IPS DF 6.9 (cell line): ENCODE measurements around the gene CARD16.
"Not testable (repeated sequence)": the region's sequence is repeated elsewhere in the genome, so short reads cannot be mapped to it uniquely, and the experiment has no call there.

Source experiments
- DNase-seq: peaks from one replicate; pipeline ENCODE4 v3.0.0-alpha.2; 2013; ENCODE audit warnings: low read depth, low spot score
- H3K27ac ChIP-seq: one replicate; pipeline ENCODE4 v1.5.1; 2013; ENCODE audit warnings: low read length, control low read depth
- H3K27me3 ChIP-seq: 2 replicates; pipeline ENCODE4 v1.6.1; 2013; ENCODE audit warnings: mild to moderate bottlenecking, low read length; ENCODE audit not compliant: control insufficient read depth, insufficient read depth
- H3K36me3 ChIP-seq: 2 replicates; pipeline ENCODE4 v1.6.1; 2013; ENCODE audit warnings: low read length; ENCODE audit not compliant: control insufficient read depth, insufficient read depth
- H3K4me1 ChIP-seq: 2 replicates; pipeline ENCODE4 v1.6.1; 2013; ENCODE audit warnings: low read length; ENCODE audit not compliant: control insufficient read depth, insufficient read depth
- H3K4me3 ChIP-seq: 2 replicates; pipeline ENCODE4 v1.5.1; 2013; ENCODE audit warnings: mild to moderate bottlenecking, low read length
- H3K9me3 ChIP-seq: 2 replicates; pipeline ENCODE4 v1.6.1; 2013; ENCODE audit warnings: low read length, inconsistent platforms; ENCODE audit not compliant: control insufficient read depth, insufficient read depth
- WGBS: extraction: QIAGEN DNeasy Blood & Tissue Kit; methylation state at CpG from one replicate; pipeline ENCODE4 v1.1.7; 2013; ENCODE audit warnings: mixed read lengths, missing lambda C conversion rate; ENCODE audit not compliant: insufficient read length, insufficient coverage; 5-methylcytosine and 5-hydroxymethylcytosine counted together

CARD16 gene

DNA sequence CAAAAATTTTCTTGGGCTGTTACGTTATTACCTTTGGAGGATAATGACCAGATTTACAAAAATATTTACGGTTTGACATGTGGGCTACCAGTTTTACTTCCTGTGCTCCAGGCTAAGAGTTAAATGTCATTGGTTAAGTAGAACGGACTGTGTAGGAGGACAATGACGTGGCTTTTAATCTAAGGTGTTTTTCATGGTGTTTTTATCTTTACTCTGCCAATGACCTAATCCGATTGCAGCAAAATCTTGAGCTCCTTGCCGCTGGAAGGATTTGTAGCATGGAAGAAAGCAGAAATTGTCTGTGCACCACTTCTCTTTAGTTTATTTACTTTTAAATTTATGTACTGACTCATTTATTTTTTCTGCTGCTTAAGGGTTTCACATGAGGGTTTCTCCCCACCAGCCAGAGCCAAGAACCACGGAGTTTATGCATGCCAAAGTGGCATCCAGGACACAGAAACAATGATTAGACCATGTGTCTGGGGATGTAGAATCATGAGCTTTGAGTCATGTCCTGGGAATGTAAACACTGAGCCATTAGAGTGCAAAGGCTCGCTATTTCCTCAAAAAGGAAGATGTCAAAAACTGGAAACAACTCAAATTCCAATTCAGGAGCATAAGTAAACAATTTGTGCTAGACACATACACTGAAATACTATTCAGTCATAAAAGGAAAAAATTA lies 1.9 kb upstream of the CARD16 start:
- WGBS: no CpG with 5 or more reads among the region's 8 CpGs
- DNase-seq: no peak
- Histone ChIP-seq H3K36me3 (no peaks in the 10 kb centered on the region), H3K27ac (no peak overlapping the region), H3K27me3 (no peaks in the 10 kb centered on the region), H3K4me1 (no peaks in the 10 kb centered on the region), H3K9me3 (no peaks in the 10 kb centered on the region), H3K4me3 (no peak overlapping the region)

DNA sequence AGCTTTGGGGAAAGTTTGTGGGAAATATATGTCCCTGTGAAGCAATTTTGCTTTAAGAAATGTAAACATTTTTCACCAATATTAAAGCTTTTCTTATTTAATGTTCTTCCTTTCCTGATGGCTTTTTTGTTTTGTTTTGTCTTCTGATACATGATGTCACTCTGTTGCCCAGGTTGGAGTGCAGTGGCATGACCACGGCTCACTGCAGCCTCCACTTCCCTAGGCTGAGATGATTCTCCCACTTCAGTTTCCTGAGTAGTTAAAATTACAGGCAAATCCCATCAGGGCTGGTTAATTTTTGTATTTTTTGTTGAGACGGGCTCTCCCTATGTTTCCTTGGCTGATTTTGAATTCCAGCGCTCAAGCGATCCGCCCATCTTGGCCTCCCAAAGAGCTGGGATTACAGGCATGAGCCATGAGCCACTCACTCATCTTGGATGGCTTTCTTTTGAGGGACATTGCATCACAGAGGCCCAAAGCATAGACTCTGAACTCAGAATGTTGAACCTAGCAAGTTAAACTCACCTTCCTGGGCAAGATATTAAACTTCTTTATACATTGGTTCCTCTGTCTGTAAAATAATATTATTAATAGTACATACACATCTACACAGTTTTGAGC lies 651 bp upstream of the CARD16 start:
- no peak overlapping the region for H3K4me3 ChIP-seq
- no peaks in the 10 kb centered on the region for H3K36me3 ChIP-seq
- no peaks in the 10 kb centered on the region for H3K27me3 ChIP-seq
- no peaks in the 10 kb centered on the region for H3K4me1 ChIP-seq
- WGBS: no CpG with 5 or more reads among the region's 5 CpGs
- H3K9me3 ChIP-seq: no peaks in the 10 kb centered on the region
- no peak for DNase-seq
- no peak overlapping the region for H3K27ac ChIP-seq

GRCh38 chr11:105042178-105042577 lies 3.0 kb downstream of the CARD16 start:
- no peak for DNase-seq
- no peak overlapping the region for H3K27ac ChIP-seq
- H3K4me3 ChIP-seq: no peak overlapping the region
- H3K27me3 ChIP-seq: no peaks in the 10 kb centered on the region
- H3K4me1 ChIP-seq: no peaks in the 10 kb centered on the region
- no peaks in the 10 kb centered on the region for H3K36me3 ChIP-seq
- no peaks in the 10 kb centered on the region for H3K9me3 ChIP-seq
- WGBS: no CpG with 5 or more reads among the region's 3 CpGs

DNA sequence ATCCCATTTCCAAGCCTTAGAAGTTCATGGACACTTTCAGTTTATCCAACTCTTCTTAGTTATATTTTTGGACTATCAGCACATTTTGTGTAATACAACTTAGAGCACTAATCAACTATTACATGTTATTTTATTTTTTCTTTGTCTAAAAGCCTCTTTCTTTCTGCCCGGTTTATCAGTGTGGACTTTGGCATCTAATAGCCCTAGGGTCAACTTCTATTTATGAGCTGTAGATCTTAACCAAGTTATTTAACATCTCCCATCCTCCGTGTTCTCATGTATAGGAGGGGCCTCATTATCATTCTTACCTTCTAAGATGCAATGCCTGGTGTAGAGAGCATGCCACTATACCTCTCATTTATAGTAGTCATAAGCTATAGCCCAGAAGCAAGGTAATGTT lies 4.4 kb downstream of the CARD16 start:
- H3K27ac ChIP-seq: no peak overlapping the region
- DNase-seq: no peak
- WGBS: no CpG with 5 or more reads among the region's 2 CpGs
- H3K4me1 ChIP-seq: no peaks in the 10 kb centered on the region
- no peaks in the 10 kb centered on the region for H3K27me3 ChIP-seq
- H3K4me3 ChIP-seq: no peak overlapping the region
- no peaks in the 10 kb centered on the region for H3K9me3 ChIP-seq
- no peaks in the 10 kb centered on the region for H3K36me3 ChIP-seq

GRCh38 chr11:105034813-105035620 lies 10.1 kb downstream of the CARD16 start, which contains the start of gene CASP1:
TSS of gene CASP1 (minus strand) at chr11:105035144. CDS start at chr11:105035113, 31 bp downstream.
- H3K4me3 ChIP-seq: no peak within 1 kb of the TSS
- no peak within 1 kb of the TSS for H3K27ac ChIP-seq
- no peaks in the 10 kb centered on the region for H3K36me3 ChIP-seq
- WGBS: no CpG with 5 or more reads among the region's 3 CpGs
- DNase-seq: no peak
- H3K27me3 ChIP-seq: no peaks in the 10 kb centered on the region
- no peaks in the 10 kb centered on the region for H3K4me1 ChIP-seq
- peaks cover 1% of the 10 kb centered on the region; the same call in 1 of the 2 replicates for H3K9me3 ChIP-seq

GRCh38 chr11:105034388-105034787 lies 10.7 kb downstream of the CARD16 start:
- H3K9me3 ChIP-seq, H3K36me3 ChIP-seq, H3K4me1 ChIP-seq, H3K27ac ChIP-seq, DNase-seq, H3K27me3 ChIP-seq, H3K4me3 ChIP-seq: not testable (repeated sequence)
- WGBS: no CpG with 5 or more reads among the region's 2 CpGs

- no peaks in the 10 kb centered on the region for H3K36me3 ChIP-seq
- no peak overlapping the region for H3K27ac ChIP-seq
- no peak overlapping the region for H3K4me3 ChIP-seq
- no CpG with 5 or more reads among the region's 1 CpG for WGBS
- no peaks in the 10 kb centered on the region for H3K27me3 ChIP-seq
- H3K4me1 ChIP-seq: no peaks in the 10 kb centered on the region
- DNase-seq: no peak
- peaks cover 1% of the 10 kb centered on the region; the same call in 1 of the 2 replicates for H3K9me3 ChIP-seq
Observed at GRCh38 chr11:105033781-105034180, 11.4 kb downstream of the CARD16 start.

DNA sequence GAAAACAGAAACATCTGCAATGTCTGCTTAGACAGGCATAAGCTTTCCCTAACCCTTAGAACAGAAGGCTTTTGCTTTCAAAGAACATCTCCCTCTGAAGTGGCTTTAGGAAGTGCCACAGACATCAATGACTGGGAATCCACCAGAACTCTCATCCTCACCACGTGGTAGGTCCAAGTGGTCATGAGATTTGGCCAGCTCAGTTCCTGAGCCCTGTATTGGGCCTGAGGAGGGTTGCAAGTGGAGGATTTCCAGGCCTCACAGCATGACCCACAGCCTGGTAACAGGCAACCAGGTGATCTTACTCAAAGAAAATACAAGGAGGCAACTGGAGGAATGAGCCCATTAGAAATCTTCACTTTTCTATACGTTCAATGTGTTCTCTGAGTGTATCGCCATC lies 11.8 kb downstream of the CARD16 start:
- H3K27me3 ChIP-seq: no peaks in the 10 kb centered on the region
- H3K27ac ChIP-seq: no peak overlapping the region
- 100% methylated on average over 1 of the region's 3 CpGs for WGBS
- H3K4me3 ChIP-seq: no peak overlapping the region
- H3K36me3 ChIP-seq: no peaks in the 10 kb centered on the region
- no peaks in the 10 kb centered on the region for H3K4me1 ChIP-seq
- peaks cover 1% of the 10 kb centered on the region; the same call in 1 of the 2 replicates for H3K9me3 ChIP-seq
- DNase-seq: no peak

GRCh38 chr11:105032495-105032894 lies 12.6 kb downstream of the CARD16 start:
- WGBS: no CpG with 5 or more reads among the region's 2 CpGs
- no peak overlapping the region for H3K27ac ChIP-seq

DNA sequence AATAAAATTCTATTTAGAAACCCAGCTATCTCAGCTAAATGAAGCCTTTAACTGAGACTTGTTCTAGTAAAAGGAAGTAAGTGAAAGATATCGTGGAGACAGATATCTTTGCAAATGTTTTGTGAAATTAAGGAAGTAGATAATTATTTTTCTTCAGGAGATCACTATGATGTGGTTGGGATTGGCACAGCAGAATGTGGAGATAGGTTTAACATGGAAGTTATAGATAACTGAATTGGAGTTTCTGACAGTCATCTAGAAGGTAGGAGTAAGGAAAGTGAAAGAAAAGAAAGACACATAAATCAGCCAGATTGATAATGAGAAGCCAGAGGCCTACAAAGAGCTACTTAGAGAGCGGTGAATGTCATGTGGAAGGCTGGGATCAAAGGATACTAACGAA lies 17.5 kb downstream of the CARD16 start:
- Histone ChIP-seq H3K36me3 (no peaks in the 10 kb centered on the region), H3K4me1 (no peaks in the 10 kb centered on the region), H3K4me3 (no peak overlapping the region), H3K9me3 (peaks cover 1% of the 10 kb centered on the region; the same call in 1 of the 2 replicates), H3K27me3 (no peaks in the 10 kb centered on the region), H3K27ac (no peak overlapping the region)
- WGBS: 100% methylated on average over 1 of the region's 3 CpGs
- DNase-seq: no peak

More at GRCh38 chr11:105032495-105032894, 12.6 kb downstream of the CARD16 start:
- Histone ChIP-seq H3K27me3 (no peaks in the 10 kb centered on the region), H3K4me1 (no peaks in the 10 kb centered on the region), H3K36me3 (no peaks in the 10 kb centered on the region), H3K4me3 (no peak overlapping the region), H3K9me3 (peaks cover 1% of the 10 kb centered on the region; the same call in 1 of the 2 replicates)
- DNase-seq: no peak
